Right lobe of liver (tissue), 6 donors: ENCODE results near the gene RBFOX1. TPM values are rescaled to one million over a fixed set of nuclear protein-coding genes. Genes with fewer than 3 reads are reported as not detected.

Experiments used
- ATAC-seq, 4 donors: fragments of 200-7000 bp; cut with Tn5 transposase; one replicate each; pipeline ENCODE4 v1.9.1; 2020; ENCODE audit warnings: mild to moderate bottlenecking in 4 of 4, moderate library complexity in 4 of 4
- DNase-seq, 3 donors: peaks; one replicate each; pipeline ENCODE4 v3.0.0-alpha.2; 2020
- H3K27ac ChIP-seq, 3 donors: fragments of 200-600 bp; one replicate each; pipeline ENCODE4 v1.8.0; 2022
- H3K27me3 ChIP-seq, 2 donors: fragments of 200-600 bp; one replicate each; pipeline ENCODE4 v1.8.0; 2022
- H3K36me3 ChIP-seq, 4 donors: fragments of 200-600 bp; sonication (generic) in 1 of 4; one replicate each; pipeline versions ENCODE4 v1.5.1 to v1.8.0; 2017 to 2022; ENCODE audit warnings: control low read depth in 1 of 4
- H3K4me1 ChIP-seq, 4 donors: fragments of 200-600 bp; sonication (generic) in 1 of 4; one replicate each; pipeline versions ENCODE4 v1.5.1 to v1.8.0; 2017 to 2022; ENCODE audit warnings: control low read depth in 1 of 4
- H3K4me3 ChIP-seq, 3 donors: fragments of 200-600 bp; one replicate each; pipeline ENCODE4 v1.8.0; 2022
- H3K9me3 ChIP-seq, 4 donors: fragments of 200-600 bp; sonication (generic) in 1 of 4; one replicate each; pipeline versions ENCODE4 v1.5.1 to v1.8.0; 2017 to 2022; ENCODE audit warnings: control low read depth in 1 of 4
- CTCF ChIP-seq, 4 donors: fragments of 200-600 bp in 3 of 4; fragments of 450-650 bp in 1 of 4; IDR thresholded peaks; one replicate each; pipeline versions ENCODE4 v1.5.1 to v1.8.0; 2016 to 2022; ENCODE audit warnings: antibody characterized with exemption in 4 of 4, mild to moderate bottlenecking in 2 of 4
- POLR2A ChIP-seq: fragments of 450-650 bp; IDR thresholded peaks from one replicate; pipeline ENCODE4 v1.6.1; 2017; ENCODE audit warnings: antibody characterized with exemption, mild to moderate bottlenecking
- WGBS: methylation state at CpG from one replicate; pipeline ENCODE4 v1.1.6; 2018; ENCODE audit warnings: low coverage, low lambda C conversion rate; ENCODE audit not compliant: insufficient coverage; ENCODE audit errors: missing lambda C conversion rate; 5-methylcytosine and 5-hydroxymethylcytosine counted together
- intact Hi-C, 2 donors: fragments of 100-400 bp; cut with DNase I; formaldehyde crosslinking; loops; one replicate each; pipeline versions ENCODE4 v1.11.2 to v1.14.1; 2022
- total RNA-seq, 6 experiments: library from RNA; depleted of rRNA in 2 of 6; stranded (reverse); fragments of >200 nt in 2 of 6; fragmentation: NEBNext Ultra II Directional in 3 of 6; extraction: Animal tissue kit (Norgen Biotek cat#: 25700) in 3 of 6; gene quantifications; one replicate each; pipeline versions ENCODE4 v1.1.0 to v1.2.4, GENCODE V29; 2016 to 2023
- donor health status: DM: no; HTN: yes; CAD: no.
- donor health status: DM: no; HTN: no; CAD: no.
- donor health status: DM: no; HTN: no; CAD: no.
- donor health status: DM: no; HTN: yes; CAD: no.
- donor health status: DM: no; HTN: yes; CAD: no.

RBFOX1 gene
- total RNA-seq, 6 experiments from 2014 or later = 0.19 TPM; not detected in 5

GRCh38 chr16:7334801-7335560 lies 2.3 kb downstream of the RBFOX1 start:
- ATAC-seq = no peak

GRCh38 chr16:7335991-7336634 lies 3.5 kb downstream of the RBFOX1 start:
- Histone ChIP-seq H3K4me1 (no peaks in the 10 kb centered on the region), H3K4me3 (no peak overlapping the region), H3K27me3 (no peaks in the 10 kb centered on the region), H3K9me3 (no peaks in the 10 kb centered on the region), H3K36me3 (no peaks in the 10 kb centered on the region), H3K27ac (no peak overlapping the region)
- TF ChIP-seq CTCF (IDR thresholded peaks at IDR 0.05) (no peak), POLR2A (no peak)
- 36% methylated on average over 3 of the region's 3 CpGs for WGBS
- DNase-seq = no peak
- ATAC-seq = no peak
- intact Hi-C loops = no loop called here

More at GRCh38 chr16:7334801-7335560, 2.3 kb downstream of the RBFOX1 start:
- Histone ChIP-seq H3K4me3 (no peak overlapping the region), H3K36me3 (no peaks in the 10 kb centered on the region), H3K4me1 (no peaks in the 10 kb centered on the region), H3K27ac (no peak overlapping the region), H3K9me3 (no peaks in the 10 kb centered on the region), H3K27me3 (no peaks in the 10 kb centered on the region)
- WGBS = 42% methylated on average over 3 of the region's 3 CpGs
- no peak for DNase-seq
- TF ChIP-seq POLR2A (no peak), CTCF (IDR thresholded peaks at IDR 0.05) (no peak)
- intact Hi-C loops = no loop called here

- WGBS = 25% methylated on average over 1 of the region's 1 CpG
- TF ChIP-seq POLR2A = no peak
- no peak for TF ChIP-seq CTCF (IDR thresholded peaks at IDR 0.05)
- ATAC-seq = no peak
Observed at GRCh38 chr16:7336742-7337141, 4.1 kb downstream of the RBFOX1 start.

GRCh38 chr16:7338826-7339225 lies 6.2 kb downstream of the RBFOX1 start:
- no peaks in the 10 kb centered on the region for H3K36me3 ChIP-seq
- TF ChIP-seq POLR2A (no peak), CTCF (IDR thresholded peaks at IDR 0.05) (no peak)
- no peaks in the 10 kb centered on the region for H3K9me3 ChIP-seq
- H3K4me1 ChIP-seq = no peaks in the 10 kb centered on the region
- WGBS = 36% methylated on average over 3 of the region's 4 CpGs
- DNase-seq = no peak
- no peak overlapping the region for H3K4me3 ChIP-seq
- no peak overlapping the region for H3K27ac ChIP-seq
- H3K27me3 ChIP-seq = no peaks in the 10 kb centered on the region
- intact Hi-C loops = no loop called here
- ATAC-seq = no peak

More at GRCh38 chr16:7336742-7337141, 4.1 kb downstream of the RBFOX1 start:
- Histone ChIP-seq H3K27me3 (no peaks in the 10 kb centered on the region), H3K4me3 (no peak overlapping the region), H3K27ac (no peak overlapping the region), H3K9me3 (no peaks in the 10 kb centered on the region), H3K4me1 (no peaks in the 10 kb centered on the region), H3K36me3 (no peaks in the 10 kb centered on the region)
- DNase-seq = no peak
- intact Hi-C loops = no loop called here
